Uterus (tissue), 2 donors: ENCODE data around the gene TLE6.

ENCODE experiments used
- CTCF ChIP-seq, 4 experiments: fragments of 200-600 bp in 2 of 4; fragments of 450-650 bp in 2 of 4; sonication (generic) in 2 of 4; IDR thresholded peaks; one replicate each; pipeline ENCODE4 v1.5.1; 2016 to 2019; ENCODE audit warnings: antibody characterized with exemption in 4 of 4, mild to moderate bottlenecking in 2 of 4, moderate library complexity in 1 of 4
- POLR2A ChIP-seq, 2 donors: fragments of 450-650 bp; IDR thresholded peaks; one replicate each; pipeline ENCODE4 v1.6.1; 2016; ENCODE audit warnings: antibody characterized with exemption in 2 of 2, mild to moderate bottlenecking in 1 of 2, moderate library complexity in 1 of 2

- TF ChIP-seq POLR2A (IDR thresholded peaks at IDR 0.05) (no peak), CTCF (IDR thresholded peaks at IDR 0.05) (no peak)
Observed at GRCh38 chr19:3041761-3042620, 64.6 kb downstream of the TLE6 start.
